AG09309 (cell line): ENCODE results near the gene CISD3.

Experiments used
- DNase-seq: peaks from one replicate; pipeline ENCODE4 v3.0.0-alpha.2; 2010; ENCODE audit warnings: low read depth
- H3K4me3 ChIP-seq: 2 replicates; pipeline ENCODE4 v1.5.1; 2011; ENCODE audit warnings: mild to moderate bottlenecking, low read depth, low read length, moderate library complexity; ENCODE audit not compliant: control insufficient read depth
- CTCF ChIP-seq: IDR thresholded peaks from 2 replicates; pipeline ENCODE4 v1.5.1; 2011; ENCODE audit warnings: mild to moderate bottlenecking, low read depth, low read length, inconsistent platforms; ENCODE audit not compliant: insufficient read depth, control insufficient read depth; ENCODE audit errors: missing control alignments

The CISD3 gene

GRCh38 chr17:38749223-38750043 is 19.3 kb downstream of the CISD3 start:
- no peak for DNase-seq
- peak; percentile 3 for TF ChIP-seq CTCF
- H3K4me3 ChIP-seq: peak overlapping the region; percentile 99

DNA sequence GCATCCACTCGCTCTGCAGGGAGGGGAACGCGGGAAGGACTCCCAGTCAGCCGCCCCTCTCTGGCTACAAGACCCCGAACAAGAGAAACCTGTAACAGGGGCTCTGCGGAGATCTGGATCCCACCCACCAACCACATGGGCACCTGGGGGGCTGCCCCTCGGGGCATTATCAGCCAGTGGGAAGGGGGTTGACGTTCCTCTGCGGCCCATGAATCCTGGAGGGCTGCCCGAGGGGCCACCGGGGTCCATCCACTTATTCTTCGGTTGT is 19.8 kb downstream of the CISD3 start:
- H3K4me3 ChIP-seq: peak overlapping the region; percentile 99
- no peak for DNase-seq
- TF ChIP-seq CTCF: no peak

DNA sequence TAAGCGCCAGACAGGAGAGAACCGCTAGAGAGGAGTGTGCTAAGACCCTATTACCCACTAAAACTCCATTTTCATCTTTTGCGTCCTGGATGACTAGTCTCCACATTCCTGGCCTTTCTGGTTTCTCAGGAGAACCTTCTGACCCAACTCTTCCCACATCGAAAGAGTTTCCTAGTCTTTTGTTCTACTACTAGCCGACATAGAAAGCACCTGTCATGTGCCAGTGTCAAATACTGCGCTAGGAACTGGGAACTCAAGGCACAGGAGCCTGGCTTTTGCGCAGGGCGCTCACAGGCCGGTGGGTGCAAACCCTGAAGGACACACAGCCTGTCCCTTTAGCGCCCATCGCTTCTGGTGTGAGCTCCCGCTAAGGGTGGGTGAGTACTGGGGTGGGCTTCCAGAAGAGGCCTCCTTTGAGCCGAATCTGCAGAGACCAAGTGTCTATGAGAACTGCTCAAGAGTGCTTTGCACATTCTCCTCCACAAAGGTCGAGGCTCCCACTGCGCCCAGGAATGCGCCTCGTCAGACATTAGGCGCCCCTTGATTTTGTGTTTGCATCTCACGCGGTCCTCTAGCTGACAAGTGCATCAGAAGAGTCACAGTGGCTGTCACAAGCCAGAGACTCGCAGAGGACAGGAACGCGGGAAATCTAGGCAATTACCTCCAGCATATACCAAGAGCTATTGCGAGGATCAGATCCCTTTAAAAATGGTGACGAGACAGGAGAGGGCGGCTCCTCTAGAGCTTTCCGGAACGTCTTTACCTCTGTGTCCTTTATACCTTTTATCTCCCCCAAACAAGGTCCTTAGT is 20.4 kb downstream of the CISD3 start:
- DNase-seq: no peak
- TF ChIP-seq CTCF: no peak
- peak overlapping the region; percentile 99; the same call in 1 of the 2 replicates for H3K4me3 ChIP-seq

GRCh38 chr17:38751144-38751807 is 21.1 kb downstream of the CISD3 start:
- no peak for DNase-seq
- TF ChIP-seq CTCF: no peak
- H3K4me3 ChIP-seq: peak overlapping the region; percentile 29

GRCh38 chr17:38751808-38752307 is 21.7 kb downstream of the CISD3 start:
- peak overlapping the region; percentile 85 for H3K4me3 ChIP-seq
- peak; percentile 51 for DNase-seq
- TF ChIP-seq CTCF: no peak

GRCh38 chr17:38752308-38753070 is 22.3 kb downstream of the CISD3 start, which contains the start of gene PSMB3:
Gene PSMB3, plus strand, starts transcription at chr17:38752741. Its CDS starts 86 bp downstream, at chr17:38752827.
- peak; percentile 99 for DNase-seq
- H3K4me3 ChIP-seq: peak within 1 kb of the TSS; percentile 85
- no peak for TF ChIP-seq CTCF
